WTC11 (cell line): Measurements from ENCODE around the gene CMTM2. TPM values are rescaled to one million over a fixed set of nuclear protein-coding genes. Genes with fewer than 3 reads are reported as not detected.

Experiments
- ATF1 ChIP-seq: sonication (generic); formaldehyde crosslinking; IDR thresholded peaks from 2 replicates; pipeline ENCODE4 v1.8.1; 2023; ENCODE audit warnings: mild to moderate bottlenecking, moderate library complexity, missing genetic modification reagents
- ATF2 ChIP-seq: sonication (generic); formaldehyde crosslinking; IDR thresholded peaks from 2 replicates; pipeline ENCODE4 v1.8.1; 2022; ENCODE audit warnings: low read depth, missing genetic modification reagents, borderline replicate concordance
- CTCF ChIP-seq: fragments of 200-600 bp; IDR thresholded peaks from 2 replicates; pipeline ENCODE4 v1.8.0; 2022; ENCODE audit warnings: antibody characterized with exemption
- E2F5 ChIP-seq: sonication (generic); formaldehyde crosslinking; IDR thresholded peaks from 2 replicates; pipeline ENCODE4 v1.8.1; 2022; ENCODE audit warnings: mild to moderate bottlenecking, moderate library complexity, missing genetic modification reagents
- ELF4 ChIP-seq: sonication (generic); formaldehyde crosslinking; IDR thresholded peaks from 2 replicates; pipeline ENCODE4 v1.8.1; 2022; ENCODE audit warnings: low read depth, mild to moderate bottlenecking, moderate library complexity, missing genetic modification reagents
- ETV6 ChIP-seq: sonication (generic); formaldehyde crosslinking; IDR thresholded peaks from 2 replicates; pipeline ENCODE4 v1.8.1; 2022; ENCODE audit warnings: mild to moderate bottlenecking, missing genetic modification reagents
- GTF2I ChIP-seq: fragments of 250-450 bp; sonication (Bioruptor Pico); conservative IDR thresholded peaks from 2 replicates; pipeline ENCODE4 v1.4.0; 2021; ENCODE audit warnings: mild to moderate bottlenecking
- HMGA2 ChIP-seq: fragments of 250-450 bp; sonication (Bioruptor Pico); IDR thresholded peaks from 2 replicates; pipeline ENCODE4 v1.4.0; 2021; ENCODE audit warnings: mild to moderate bottlenecking, moderate library complexity
- JAZF1 ChIP-seq: fragments of 250-450 bp; sonication (Bioruptor Pico); IDR thresholded peaks from 2 replicates; pipeline ENCODE4 v1.9.0; 2021; ENCODE audit warnings: moderate library complexity, mild to moderate bottlenecking, inconsistent platforms
- JUN ChIP-seq: sonication (generic); formaldehyde crosslinking; IDR thresholded peaks from 2 replicates; pipeline ENCODE4 v1.8.0; 2023; ENCODE audit warnings: mild to moderate bottlenecking, missing genetic modification reagents
- MXD4 ChIP-seq: fragments of 250-450 bp; sonication (Bioruptor Pico); IDR thresholded peaks from 2 replicates; pipeline ENCODE4 v1.8.0; 2021; ENCODE audit warnings: mild to moderate bottlenecking, moderate library complexity, borderline replicate concordance
- MYBL2 ChIP-seq: sonication (generic); formaldehyde crosslinking; IDR thresholded peaks from 2 replicates; pipeline ENCODE4 v1.8.1; 2023; ENCODE audit warnings: mild to moderate bottlenecking, moderate library complexity, missing genetic modification reagents
- NR1H2 ChIP-seq: sonication (generic); formaldehyde crosslinking; IDR thresholded peaks from 2 replicates; pipeline ENCODE4 v1.9.0; 2021; ENCODE audit warnings: mild to moderate bottlenecking, moderate library complexity, missing genetic modification reagents
- NR2C2 ChIP-seq: sonication (generic); formaldehyde crosslinking; IDR thresholded peaks from 2 replicates; pipeline ENCODE4 v1.8.0; 2022; ENCODE audit warnings: mild to moderate bottlenecking, missing genetic modification reagents
- RORB ChIP-seq: fragments of 250-450 bp; sonication (Bioruptor Pico); IDR thresholded peaks from 2 replicates; pipeline ENCODE4 v1.9.0; 2021; ENCODE audit warnings: mild to moderate bottlenecking
- SMAD4 ChIP-seq: sonication (generic); formaldehyde crosslinking; IDR thresholded peaks from 2 replicates; pipeline ENCODE4 v1.8.0; 2022; ENCODE audit warnings: mild to moderate bottlenecking, missing genetic modification reagents
- TEAD4 ChIP-seq: sonication (generic); formaldehyde crosslinking; IDR thresholded peaks from 2 replicates; pipeline ENCODE4 v1.8.0; 2022; ENCODE audit warnings: mild to moderate bottlenecking, missing genetic modification reagents
- ZBTB21 ChIP-seq: sonication (generic); formaldehyde crosslinking; IDR thresholded peaks from 2 replicates; pipeline ENCODE4 v1.8.1; 2023; ENCODE audit warnings: mild to moderate bottlenecking, missing genetic modification reagents, borderline replicate concordance
- ZNF121 ChIP-seq: sonication (generic); formaldehyde crosslinking; IDR thresholded peaks from 2 replicates; pipeline ENCODE4 v1.8.0; 2023; ENCODE audit warnings: missing genetic modification reagents
- ZNF138 ChIP-seq: sonication (generic); formaldehyde crosslinking; conservative IDR thresholded peaks from 2 replicates; pipeline ENCODE4 v1.8.1; 2022; ENCODE audit warnings: mild to moderate bottlenecking, moderate library complexity, missing genetic modification reagents
- ZNF219 ChIP-seq: sonication (generic); formaldehyde crosslinking; IDR thresholded peaks from 2 replicates; pipeline ENCODE4 v1.8.0; 2023; ENCODE audit warnings: missing genetic modification reagents, mild to moderate bottlenecking, borderline replicate concordance
- ZNF281 ChIP-seq: sonication (generic); formaldehyde crosslinking; IDR thresholded peaks from 2 replicates; pipeline ENCODE4 v1.8.0; 2023; ENCODE audit warnings: mild to moderate bottlenecking, missing genetic modification reagents
- ZNF423 ChIP-seq: fragments of 250-450 bp; sonication (Bioruptor Pico); IDR thresholded peaks from 2 replicates; pipeline ENCODE4 v2.1.2; 2022; ENCODE audit warnings: mild to moderate bottlenecking, moderate library complexity
- ZNF671 ChIP-seq: fragments of 250-450 bp; sonication (Bioruptor Pico); IDR thresholded peaks from 2 replicates; pipeline ENCODE4 v1.8.0; 2021; ENCODE audit warnings: mild to moderate bottlenecking
- total RNA-seq: library from RNA; stranded (reverse); gene quantifications from 3 replicates; pipeline ENCODE4 v1.2.3, GENCODE V29; 2021
- TF ChIP-seq, protein P1 (sequence below): sonication (generic); formaldehyde crosslinking; IDR thresholded peaks from 2 replicates; pipeline ENCODE4 v1.8.0; 2022; ENCODE audit warnings: mild to moderate bottlenecking, missing genetic modification reagents
- TF ChIP-seq, protein P2 (sequence below): fragments of 250-450 bp; sonication (Bioruptor Pico); IDR thresholded peaks from 2 replicates; pipeline ENCODE4 v1.9.0; 2021; ENCODE audit warnings: moderate library complexity, mild to moderate bottlenecking, inconsistent platforms, borderline replicate concordance
- TF ChIP-seq, protein P3 (sequence below): sonication (generic); formaldehyde crosslinking; IDR thresholded peaks from 2 replicates; pipeline ENCODE4 v1.8.1; 2023; ENCODE audit warnings: mild to moderate bottlenecking, missing genetic modification reagents
- TF ChIP-seq, protein P4 (sequence below): sonication (generic); formaldehyde crosslinking; IDR thresholded peaks from 2 replicates; pipeline ENCODE4 v1.8.1; 2023; ENCODE audit warnings: mild to moderate bottlenecking, missing genetic modification reagents, moderate library complexity

Gene CMTM2
- total RNA-seq, 1 experiment from 2014 or later: not detected

GRCh38 chr16:66552286-66553177 is 26.7 kb upstream of the CMTM2 start, which contains the start of gene CKLF (continued):
- TF ChIP-seq, protein P1, sequence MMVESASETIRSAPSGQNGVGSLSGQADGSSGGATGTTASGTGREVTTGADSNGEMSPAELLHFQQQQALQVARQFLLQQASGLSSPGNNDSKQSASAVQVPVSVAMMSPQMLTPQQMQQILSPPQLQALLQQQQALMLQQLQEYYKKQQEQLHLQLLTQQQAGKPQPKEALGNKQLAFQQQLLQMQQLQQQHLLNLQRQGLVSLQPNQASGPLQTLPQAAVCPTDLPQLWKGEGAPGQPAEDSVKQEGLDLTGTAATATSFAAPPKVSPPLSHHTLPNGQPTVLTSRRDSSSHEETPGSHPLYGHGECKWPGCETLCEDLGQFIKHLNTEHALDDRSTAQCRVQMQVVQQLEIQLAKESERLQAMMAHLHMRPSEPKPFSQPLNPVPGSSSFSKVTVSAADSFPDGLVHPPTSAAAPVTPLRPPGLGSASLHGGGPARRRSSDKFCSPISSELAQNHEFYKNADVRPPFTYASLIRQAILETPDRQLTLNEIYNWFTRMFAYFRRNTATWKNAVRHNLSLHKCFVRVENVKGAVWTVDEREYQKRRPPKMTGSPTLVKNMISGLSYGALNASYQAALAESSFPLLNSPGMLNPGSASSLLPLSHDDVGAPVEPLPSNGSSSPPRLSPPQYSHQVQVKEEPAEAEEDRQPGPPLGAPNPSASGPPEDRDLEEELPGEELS (CRISPR knock-in tag): peak; percentile 98
- TF ChIP-seq ZNF138 (CRISPR knock-in tag): peak; percentile 96
- TF ChIP-seq, protein P2, sequence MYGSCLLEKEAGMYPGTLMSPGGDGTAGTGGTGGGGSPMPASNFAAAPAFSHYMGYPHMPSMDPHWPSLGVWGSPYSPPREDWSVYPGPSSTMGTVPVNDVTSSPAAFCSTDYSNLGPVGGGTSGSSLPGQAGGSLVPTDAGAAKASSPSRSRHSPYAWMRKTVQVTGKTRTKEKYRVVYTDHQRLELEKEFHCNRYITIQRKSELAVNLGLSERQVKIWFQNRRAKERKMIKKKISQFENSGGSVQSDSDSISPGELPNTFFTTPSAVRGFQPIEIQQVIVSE (CRISPR knock-in tag): no peak
- TF ChIP-seq ETV6: peak; percentile 98
- TF ChIP-seq TEAD4 (CRISPR knock-in tag): peak; percentile 88; the same call in 1 of the 2 replicates
- peak; percentile 81 for TF ChIP-seq NR2C2 (CRISPR knock-in tag)
- TF ChIP-seq MXD4 (CRISPR knock-in tag): no peak
- no peak for TF ChIP-seq CTCF
- TF ChIP-seq ZNF121 (CRISPR knock-in tag): no peak
- TF ChIP-seq ZBTB21 (CRISPR knock-in tag): peak; percentile 91
- peak; percentile 77; the same call in 1 of the 2 replicates for TF ChIP-seq ELF4 (CRISPR knock-in tag)
- TF ChIP-seq ZNF281 (CRISPR knock-in tag): peak; percentile 96
- no peak; the same call in 1 of the 2 replicates for TF ChIP-seq ZNF219
- TF ChIP-seq NR1H2 (CRISPR knock-in tag): 0 out of 2 replicates have a peak, but pooled peaks have one; percentile 55
- TF ChIP-seq RORB (CRISPR knock-in tag): no peak
- TF ChIP-seq, protein P3, sequence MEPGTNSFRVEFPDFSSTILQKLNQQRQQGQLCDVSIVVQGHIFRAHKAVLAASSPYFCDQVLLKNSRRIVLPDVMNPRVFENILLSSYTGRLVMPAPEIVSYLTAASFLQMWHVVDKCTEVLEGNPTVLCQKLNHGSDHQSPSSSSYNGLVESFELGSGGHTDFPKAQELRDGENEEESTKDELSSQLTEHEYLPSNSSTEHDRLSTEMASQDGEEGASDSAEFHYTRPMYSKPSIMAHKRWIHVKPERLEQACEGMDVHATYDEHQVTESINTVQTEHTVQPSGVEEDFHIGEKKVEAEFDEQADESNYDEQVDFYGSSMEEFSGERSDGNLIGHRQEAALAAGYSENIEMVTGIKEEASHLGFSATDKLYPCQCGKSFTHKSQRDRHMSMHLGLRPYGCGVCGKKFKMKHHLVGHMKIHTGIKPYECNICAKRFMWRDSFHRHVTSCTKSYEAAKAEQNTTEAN (CRISPR knock-in tag): peak; percentile 98
- peak; percentile 98 for TF ChIP-seq E2F5 (CRISPR knock-in tag)
- TF ChIP-seq MYBL2 (CRISPR knock-in tag): peak; percentile 97
- peak; percentile 94 for TF ChIP-seq JUN (CRISPR knock-in tag)
- TF ChIP-seq ATF2: peak; percentile 91
- TF ChIP-seq GTF2I (CRISPR knock-in tag): no peak
- TF ChIP-seq, protein P4, sequence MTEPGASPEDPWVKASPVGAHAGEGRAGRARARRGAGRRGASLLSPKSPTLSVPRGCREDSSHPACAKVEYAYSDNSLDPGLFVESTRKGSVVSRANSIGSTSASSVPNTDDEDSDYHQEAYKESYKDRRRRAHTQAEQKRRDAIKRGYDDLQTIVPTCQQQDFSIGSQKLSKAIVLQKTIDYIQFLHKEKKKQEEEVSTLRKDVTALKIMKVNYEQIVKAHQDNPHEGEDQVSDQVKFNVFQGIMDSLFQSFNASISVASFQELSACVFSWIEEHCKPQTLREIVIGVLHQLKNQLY: peak; percentile 97
- TF ChIP-seq ZNF423 (CRISPR knock-in tag): no peak
- TF ChIP-seq ZNF671: no peak
- peak; percentile 86 for TF ChIP-seq SMAD4
- TF ChIP-seq HMGA2 (CRISPR knock-in tag): no peak
- TF ChIP-seq ATF1 (CRISPR knock-in tag): peak; percentile 92
- no peak for TF ChIP-seq JAZF1 (CRISPR knock-in tag)
